GM18519 (cell line): ENCODE measurements around the gene KRAS.

Experiments used
- ATAC-seq: cut with Tn5 transposase; IDR thresholded peaks from one replicate; pipeline ENCODE4 v1.9.1; 2021; ENCODE audit warnings: mild to moderate bottlenecking, moderate library complexity; ENCODE audit not compliant: unreplicated experiment, low FRiP score

KRAS gene

DNA sequence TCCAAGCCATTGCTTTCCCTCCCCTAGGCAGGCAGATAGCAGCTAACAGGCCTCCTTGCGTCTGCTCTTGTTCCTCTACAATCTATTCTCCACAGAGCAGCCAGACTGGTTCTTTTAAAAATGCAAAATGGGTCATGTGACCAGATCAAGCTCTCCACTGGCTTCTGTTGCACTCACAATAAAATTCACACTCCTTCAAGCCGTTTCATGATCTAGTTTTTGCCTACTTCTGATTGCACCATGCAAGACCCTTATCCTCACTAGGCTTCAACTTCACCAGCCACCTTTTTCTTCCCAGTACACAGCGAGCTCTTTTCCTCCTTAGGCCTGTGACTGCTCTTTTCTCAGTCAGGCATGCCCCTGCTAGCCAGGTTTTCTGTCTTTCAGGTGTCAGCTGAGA lies 6.1 kb upstream of the KRAS start:
- ATAC-seq = no peak

GRCh38 chr12:25256005-25256404 lies 5.3 kb upstream of the KRAS start:
- no peak for ATAC-seq

DNA sequence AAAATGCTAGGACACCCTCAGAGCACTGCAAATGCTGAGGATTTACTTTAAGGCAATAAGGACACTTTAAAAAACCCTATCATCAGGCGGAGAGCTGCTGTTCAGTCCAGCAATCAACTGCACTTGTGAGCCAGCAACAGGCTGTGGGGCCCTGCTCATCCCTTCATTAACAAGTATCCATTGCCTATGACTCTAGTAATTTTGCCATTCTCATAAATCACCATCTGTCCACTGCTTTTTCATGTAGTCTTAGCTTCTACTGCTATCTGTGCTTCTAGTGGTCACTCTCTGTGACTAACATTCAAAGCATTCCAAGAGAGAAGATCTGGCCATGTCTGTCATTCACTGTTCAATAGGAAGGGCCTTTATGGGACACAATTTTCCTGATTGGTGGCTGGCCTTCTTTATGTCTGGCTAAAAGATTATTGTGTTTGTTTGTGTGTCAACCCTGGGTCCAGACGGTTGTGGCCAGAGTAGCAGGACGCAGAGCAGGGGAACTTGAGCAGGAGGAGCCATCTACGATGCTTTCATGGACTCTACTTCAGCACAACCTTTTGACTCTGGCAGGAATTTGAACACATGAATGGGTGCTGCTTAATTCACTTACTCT lies 3.6 kb upstream of the KRAS start:
- no peak for ATAC-seq

- no peak for ATAC-seq
Observed at GRCh38 chr12:25253371-25254068, 2.8 kb upstream of the KRAS start.

DNA sequence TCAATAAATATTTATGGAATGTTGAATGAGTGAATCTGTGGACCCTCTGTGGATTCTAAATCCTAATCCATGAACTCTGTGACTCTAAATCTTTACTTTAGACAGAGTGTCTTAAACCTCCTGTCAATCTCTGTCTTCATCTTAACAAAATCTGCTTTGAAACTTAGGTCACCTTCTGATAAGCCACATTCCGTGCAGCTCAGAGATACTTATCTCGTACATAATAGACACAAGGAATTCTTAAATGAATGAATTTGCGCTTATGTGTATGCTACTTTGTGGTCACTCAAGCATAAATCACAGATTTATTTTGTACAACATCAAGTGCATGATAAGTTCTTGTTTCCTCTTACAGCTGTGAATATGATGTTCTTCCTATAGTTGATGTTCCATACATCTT lies 2.2 kb upstream of the KRAS start:
- ATAC-seq = no peak

DNA sequence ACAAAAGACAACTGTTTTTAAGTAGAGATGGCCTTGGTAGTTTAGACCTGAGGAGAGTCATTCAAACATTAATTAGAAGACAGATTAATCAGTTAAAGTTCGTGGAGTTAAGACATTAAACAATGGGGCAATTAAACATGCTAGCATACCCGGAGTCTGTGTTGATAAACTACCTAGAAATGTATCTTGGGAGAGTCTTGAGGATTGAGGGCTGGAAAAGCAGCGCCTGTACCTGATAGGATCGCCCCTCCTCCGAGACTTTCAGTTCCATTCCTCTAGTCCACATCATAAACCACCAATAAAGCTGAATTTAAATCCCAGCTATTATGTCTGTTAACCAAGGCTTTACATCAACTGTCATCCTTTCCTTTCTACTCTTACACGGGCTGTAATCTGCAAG lies 1.0 kb upstream of the KRAS start:
- no peak for ATAC-seq

DNA sequence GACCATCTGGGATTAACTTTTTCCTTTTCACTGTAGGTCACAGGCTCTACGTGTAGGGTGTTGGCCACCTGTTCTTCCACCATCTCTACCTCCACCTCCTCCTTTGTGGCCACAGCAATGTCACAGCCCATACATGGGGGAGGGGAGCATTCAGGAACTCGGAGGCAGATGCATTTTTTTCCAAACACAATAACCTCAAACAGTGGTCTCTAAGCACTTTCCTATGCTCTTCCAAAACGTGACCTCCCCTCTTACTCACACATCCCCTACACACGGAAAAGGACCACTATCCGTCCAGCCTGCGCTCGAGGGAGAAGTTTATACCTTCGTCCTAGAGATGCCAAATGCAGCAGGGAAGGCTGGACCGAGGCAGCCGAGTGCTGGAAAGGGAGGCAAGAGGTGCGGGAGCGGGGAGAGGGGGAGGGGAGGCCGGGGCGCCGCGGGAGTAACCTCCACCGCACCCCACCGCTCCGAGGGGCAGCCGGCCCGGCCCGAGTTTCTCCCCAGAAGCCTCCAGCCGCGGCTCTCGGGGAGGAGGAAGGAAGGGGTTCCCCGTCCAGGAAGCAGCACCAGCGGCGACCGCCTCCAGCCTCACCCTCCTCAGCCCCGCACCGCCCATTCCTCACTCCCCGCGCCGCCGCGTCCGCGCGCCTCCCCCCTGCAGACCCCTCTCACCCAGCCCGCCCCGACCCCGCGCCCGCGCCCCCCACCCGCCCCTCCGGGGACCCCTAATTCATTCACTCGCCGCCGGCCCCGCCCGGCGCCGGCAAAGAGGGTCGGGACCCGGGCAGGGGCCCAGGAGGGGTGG lies 594 bp downstream of the KRAS start:
- no peak for ATAC-seq

- no peak for ATAC-seq
Observed at GRCh38 chr12:25248732-25249131, 2.0 kb downstream of the KRAS start.

DNA sequence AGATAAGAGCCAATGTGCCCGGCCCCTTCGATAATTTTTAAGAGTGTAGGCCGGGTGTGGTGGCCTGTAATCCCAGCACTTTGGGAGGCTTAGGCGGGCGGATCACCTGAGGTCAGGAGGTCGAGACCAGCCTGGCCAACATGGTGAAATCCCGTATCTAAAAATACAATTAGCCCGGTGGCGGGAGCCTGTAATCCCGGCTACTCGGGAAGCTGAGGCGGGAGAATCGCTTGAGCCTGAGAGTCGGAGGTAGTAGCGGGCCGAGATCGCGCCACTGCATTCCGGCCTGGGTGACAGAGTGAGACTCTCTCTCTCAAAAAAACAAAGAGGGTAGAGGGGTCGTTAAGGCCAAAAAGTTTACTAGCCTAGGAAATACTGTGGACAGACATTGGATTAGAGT lies 2.6 kb downstream of the KRAS start:
- ATAC-seq = no peak

GRCh38 chr12:25245491-25245890 lies 5.2 kb downstream of the KRAS start:
- ATAC-seq = no peak

GRCh38 chr12:25243680-25243990 lies 7.1 kb downstream of the KRAS start:
- no peak for ATAC-seq

DNA sequence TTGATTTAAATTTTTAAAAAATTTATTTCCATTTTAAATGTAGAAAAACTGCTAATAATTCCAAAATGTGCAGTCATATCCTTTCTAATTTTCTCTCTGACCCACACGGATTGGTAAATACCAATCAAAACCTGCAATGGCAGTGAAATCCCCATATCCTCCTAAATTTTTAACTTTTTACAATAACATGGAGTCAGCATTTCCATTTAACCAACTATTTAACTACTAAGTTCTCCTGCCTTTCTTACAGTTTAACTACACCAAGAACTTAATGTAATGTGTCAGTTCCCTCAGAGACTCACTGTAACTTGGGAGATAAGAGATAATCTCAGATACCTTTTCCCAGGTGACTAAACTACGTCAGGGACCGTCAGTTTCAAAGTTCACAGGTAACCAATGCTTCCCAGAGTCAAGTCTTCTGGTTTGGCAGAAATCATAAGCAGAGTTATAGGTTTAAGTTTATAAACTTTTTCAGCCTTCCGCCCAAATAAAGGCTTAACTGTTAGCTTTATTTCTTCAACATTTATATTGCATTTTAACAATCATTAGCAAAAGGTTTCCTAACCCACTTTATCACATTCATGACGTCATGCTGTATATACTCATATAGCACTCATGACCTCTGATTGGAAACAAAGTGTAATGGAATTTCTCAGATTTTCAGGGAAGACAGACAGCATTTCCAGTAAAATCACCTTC lies 7.6 kb downstream of the KRAS start:
- no peak for ATAC-seq

DNA sequence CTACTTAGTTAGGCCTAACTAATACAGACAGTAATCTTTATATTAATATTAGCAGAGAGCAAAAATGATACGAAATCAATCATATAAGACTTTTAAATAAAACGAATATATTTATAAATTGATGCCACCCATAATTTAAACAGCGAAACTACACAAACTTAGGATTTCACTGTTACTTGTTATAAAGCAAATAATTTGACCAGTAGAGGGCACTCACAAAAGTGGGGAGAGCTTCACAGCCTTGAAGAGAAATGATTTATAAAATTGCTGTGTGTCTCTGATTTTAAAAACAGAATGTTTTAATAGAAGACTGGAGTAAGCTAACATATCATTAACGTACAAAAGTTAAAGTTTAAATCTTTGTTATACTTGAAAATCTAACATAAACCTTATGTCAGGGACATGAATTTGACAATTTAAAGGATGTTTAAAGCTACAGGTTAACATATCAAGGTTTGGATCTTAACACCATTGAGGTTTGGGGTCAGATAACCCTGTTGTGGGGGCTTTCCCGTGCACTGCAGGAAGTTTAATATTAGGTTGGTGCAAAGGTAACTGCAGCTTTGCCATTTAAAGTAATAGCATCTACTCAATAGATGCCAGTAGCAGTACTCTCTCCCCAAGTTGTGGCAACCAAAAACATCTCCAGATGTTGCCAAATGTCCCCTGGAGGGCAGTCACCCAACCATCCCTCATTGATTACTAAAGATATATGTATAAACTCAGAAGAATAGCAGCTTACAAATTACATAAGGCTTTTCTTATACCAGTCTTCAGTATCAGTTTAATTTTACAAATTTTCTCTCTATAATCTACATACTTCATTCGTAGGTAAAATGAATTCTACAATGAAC lies 9.3 kb downstream of the KRAS start:
- ATAC-seq = no peak

- no peak for ATAC-seq
Observed at GRCh38 chr12:25236626-25237025, 14.1 kb downstream of the KRAS start.

- no peak for ATAC-seq
Observed at GRCh38 chr12:25236190-25236589, 14.5 kb downstream of the KRAS start.

DNA sequence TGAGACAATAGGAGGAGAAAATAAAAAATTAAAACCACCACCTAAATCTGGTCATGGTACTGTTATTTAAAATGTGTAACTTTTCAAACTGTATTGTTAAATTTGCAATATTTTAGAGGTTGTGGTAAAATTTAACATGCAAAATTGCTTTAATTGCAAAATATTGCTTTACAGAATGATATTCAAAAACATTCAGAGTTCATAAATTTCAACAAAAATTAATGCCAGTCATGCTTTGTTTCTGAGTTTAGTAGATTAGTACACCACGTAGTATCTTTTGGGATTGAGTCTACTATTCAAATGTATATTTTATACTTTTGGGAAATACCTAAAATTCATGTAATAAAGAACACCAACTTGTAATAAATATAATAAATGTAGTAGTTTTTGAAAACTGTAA lies 37.4 kb downstream of the KRAS start:
- ATAC-seq = no peak

DNA sequence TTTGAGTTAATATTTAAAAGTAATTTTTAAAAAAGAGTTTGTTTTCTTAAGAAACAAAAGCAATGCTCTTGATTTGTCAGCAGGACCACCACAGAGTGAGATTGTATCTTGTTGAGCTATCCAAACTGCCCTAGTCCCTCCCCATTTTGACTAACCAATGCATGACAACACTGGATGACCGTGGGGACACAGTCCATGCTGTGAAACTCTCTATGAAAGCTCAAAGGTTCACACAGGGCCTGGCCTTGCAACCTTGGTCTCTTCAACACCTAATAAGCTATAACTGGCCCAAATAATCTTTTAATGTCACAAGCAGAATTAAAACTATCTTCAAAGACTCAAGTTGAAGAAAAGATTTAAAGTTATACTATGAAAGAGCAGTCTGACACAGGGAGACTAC lies 42.2 kb downstream of the KRAS start:
- no peak for ATAC-seq

GRCh38 chr12:25207846-25208245 lies 42.9 kb downstream of the KRAS start:
- ATAC-seq = no peak

DNA sequence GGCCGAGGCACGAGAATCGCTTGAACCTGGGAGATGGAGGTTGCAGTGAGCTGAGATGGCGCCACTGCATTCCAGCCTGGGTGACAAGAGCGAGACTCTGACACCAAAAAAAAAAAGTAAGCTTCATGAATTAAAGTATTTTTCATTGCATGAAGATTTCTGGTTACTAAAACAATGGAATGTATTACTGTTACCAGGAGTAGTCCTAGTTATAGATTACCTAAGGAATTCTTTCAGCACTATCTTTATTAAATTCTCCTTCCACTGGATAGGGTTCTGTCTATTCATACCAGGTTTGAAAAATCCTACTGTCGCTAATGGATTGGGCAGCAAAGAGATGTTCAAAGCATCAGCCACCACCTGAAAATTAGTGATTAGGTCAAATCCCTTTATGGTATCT lies 43.3 kb downstream of the KRAS start:
- no peak for ATAC-seq

- ATAC-seq = no peak
Observed at GRCh38 chr12:25202137-25202536, 48.6 kb downstream of the KRAS start.
